Suppressor macrophage treated with lipopolysaccharide for 4 hours (primary cell): Measurements from ENCODE around the gene THRA.

Source experiments
- DNase-seq: peaks from one replicate; pipeline ENCODE4 v3.0.0-alpha.2; 2020

Gene THRA

DNA sequence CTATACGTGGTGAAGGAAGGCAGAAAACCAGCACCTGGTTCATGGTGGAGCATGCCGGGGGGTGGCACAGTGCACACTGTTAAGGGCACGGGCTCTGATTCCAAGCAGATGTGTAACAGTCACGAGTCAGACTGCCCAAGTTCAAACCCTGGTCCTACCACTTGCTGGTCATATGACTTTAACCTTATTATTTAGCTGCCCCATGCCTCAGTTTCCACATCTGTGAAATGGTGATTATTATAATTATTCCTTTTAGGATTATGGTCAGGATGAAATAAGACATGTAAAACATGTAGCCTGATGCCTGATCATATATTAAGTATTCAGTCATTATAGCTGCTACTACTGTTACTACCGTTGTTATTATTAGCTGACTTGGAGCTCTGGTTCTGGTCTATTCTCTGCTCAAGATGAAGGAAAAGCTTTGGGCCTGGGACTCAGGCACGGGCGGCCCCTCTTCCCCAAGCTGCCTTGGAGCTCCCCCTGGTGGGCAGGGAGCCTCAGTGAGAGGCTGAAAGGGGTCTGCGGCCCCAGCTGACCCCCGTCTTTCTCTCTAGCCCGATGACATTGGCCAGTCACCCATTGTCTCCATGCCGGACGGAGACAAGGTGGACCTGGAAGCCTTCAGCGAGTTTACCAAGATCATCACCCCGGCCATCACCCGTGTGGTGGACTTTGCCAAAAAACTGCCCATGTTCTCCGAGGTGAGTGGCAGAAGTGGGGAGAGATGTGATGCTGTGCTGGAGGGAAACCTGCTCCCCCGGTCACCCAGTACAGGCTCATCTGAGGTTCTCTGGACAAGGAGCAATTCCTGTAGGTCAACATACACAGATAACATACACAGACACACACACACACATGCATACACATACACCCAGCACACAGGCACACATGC lies 23.6 kb downstream of the THRA start:
- peak; percentile 68 for DNase-seq

DNA sequence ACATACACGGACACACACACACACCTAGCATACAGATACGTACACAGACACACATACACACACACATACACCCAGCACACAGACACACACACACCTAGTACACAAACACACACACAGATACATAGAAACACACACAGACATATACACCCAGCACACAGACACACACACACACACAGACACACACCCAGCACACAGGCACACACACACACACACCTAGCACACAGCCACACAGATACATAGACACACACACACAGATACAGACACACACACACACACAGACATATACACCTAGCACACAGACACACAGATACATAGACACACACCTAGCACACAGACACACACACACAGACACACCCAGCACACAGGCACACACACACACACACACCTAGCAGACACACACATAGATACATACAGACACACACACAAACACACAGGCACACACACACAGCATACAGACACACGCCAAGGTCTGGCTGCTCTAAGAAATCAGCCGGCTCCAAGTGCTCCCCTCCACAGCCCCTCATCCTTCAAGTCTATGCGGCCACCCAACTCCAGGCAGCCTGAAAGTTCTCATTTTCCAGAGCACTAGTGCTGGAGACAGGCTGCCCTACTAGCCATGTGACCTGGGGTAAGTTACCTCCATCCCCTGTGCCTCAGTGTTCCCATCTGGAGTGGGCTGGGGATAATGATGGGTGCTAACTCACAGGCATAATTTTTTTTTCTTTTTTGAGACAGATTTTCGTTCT lies 24.5 kb downstream of the THRA start:
- no peak for DNase-seq

DNA sequence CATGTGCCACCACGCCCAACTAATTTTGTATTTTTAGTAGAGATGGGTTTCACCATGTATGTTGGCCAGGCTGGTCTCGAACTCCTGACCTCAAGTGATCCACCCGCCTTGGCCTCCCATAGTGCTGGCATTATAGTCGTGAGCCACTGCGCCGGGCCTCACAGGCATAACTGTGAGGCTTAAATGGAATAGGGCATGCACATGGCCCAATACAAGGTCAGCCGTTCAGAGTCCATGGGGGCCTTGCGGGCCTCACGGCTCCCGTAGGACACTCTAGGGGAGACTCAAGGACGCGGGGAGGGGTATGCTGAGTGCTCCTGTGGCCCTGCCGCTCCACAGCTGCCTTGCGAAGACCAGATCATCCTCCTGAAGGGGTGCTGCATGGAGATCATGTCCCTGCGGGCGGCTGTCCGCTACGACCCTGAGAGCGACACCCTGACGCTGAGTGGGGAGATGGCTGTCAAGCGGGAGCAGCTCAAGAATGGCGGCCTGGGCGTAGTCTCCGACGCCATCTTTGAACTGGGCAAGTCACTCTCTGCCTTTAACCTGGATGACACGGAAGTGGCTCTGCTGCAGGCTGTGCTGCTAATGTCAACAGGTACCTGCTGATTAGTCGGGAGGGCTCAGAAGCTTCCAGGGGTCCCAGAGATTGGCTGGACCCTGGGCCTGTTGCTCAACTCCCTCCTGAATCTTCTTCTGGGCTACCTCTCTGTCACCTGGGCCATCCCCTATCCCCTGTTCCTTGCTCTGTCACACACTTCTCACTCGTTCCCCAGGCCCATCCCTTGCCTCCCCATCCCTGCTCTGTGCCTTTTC lies 25.3 kb downstream of the THRA start:
- no peak for DNase-seq

DNA sequence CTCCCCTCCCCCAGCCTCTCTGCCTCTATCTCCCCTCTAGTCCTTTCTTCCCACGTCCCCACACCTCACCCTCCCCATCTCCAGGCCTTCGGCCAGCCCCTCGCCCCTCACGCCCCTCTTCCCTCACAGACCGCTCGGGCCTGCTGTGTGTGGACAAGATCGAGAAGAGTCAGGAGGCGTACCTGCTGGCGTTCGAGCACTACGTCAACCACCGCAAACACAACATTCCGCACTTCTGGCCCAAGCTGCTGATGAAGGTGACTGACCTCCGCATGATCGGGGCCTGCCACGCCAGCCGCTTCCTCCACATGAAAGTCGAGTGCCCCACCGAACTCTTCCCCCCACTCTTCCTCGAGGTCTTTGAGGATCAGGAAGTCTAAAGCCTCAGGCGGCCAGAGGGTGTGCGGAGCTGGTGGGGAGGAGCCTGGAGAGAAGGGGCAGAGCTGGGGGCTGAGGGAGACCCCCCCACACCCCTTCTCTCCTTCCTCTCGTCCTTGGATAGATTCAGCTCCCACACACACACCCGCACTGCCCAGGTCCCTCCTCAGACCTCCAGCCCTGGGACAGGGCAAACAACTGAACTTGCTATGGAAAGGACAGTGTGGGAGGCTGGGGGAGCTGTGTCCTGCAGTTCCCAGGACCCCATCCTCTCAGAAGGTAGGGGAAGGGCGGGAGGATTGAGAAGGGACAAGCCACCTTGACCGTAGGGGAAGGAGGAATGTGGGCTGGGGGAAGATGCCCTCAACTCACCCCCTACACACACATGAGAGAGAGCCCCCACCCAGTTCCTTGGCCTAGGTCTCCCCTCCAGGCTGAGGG lies 26.5 kb downstream of the THRA start:
- no peak for DNase-seq

DNA sequence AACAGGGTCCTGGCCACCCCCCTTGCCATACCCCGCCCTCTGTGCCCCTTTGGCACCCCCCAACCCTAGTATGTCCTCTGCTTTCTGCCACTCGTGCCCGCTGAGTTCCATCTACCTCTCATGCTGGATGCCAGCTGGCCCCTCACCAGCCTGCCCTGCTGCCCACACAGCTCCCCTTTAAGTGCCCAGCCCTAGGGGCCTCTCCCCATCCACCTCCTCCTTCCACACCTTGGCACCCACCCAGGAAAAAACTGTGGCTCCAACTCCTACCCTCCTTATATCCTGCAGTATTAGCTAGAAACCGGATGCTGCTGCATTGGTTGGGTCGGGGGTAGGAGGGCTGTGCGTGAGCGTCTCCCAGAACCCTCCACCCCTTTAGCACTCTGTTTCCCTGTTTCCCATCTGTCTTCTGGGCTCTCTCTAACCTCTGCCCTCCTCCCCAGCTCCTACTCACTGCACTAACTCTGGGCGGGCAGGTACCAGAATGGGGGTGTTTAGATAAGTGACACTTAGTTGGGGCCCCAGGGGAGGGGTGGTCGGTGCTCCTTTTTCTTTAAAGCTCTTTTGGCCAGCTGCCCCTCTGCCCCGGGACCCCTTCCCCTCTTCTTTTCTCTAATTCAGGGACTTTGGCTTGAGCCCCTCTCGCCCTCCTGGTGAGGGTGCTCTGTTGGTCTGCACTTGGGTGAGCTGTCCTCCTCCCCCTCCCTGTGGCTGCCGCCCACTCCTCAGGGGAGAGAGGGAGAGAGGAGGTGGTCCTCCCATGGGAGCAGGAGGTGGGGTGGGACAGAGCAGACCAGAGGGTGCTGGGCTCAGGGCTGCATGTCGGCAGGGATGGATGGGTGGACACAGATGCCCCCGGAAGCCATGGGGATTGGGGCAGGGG lies 27.7 kb downstream of the THRA start:
- DNase-seq: no peak

DNA sequence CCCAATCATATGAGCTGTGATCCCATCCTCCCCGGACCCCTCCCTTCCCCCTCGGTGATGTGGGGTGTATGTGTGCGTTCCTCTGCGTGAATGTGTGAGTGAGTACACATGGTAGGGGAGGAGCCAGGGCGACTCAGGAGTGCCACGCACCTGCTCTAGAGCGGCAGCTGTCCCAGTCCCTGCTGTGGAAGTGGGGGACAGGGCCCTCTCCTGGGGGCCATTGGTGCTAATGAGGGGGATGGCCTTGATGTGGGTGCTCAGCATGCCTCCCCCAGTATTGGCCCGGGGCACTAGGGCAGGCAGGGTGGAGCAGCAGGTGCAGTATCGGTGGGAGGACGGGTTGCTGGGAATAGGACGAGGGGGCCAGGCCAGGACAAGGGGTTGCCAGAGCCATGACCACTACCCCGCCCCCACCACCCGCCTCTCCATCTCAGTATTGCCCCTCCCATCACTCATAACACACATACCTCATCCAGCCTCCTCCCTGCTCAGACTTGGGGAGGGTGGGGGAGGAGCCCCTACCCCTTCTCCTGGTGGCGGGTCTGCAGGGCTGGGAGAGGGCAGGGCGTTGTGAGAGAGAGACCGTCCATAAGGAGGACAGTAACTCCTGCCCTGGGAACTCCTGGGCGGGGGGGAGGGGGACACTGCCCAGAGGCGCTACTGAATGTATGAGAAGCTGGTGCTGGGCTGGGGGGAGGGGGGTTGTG lies 29.1 kb downstream of the THRA start:
- no peak for DNase-seq

DNA sequence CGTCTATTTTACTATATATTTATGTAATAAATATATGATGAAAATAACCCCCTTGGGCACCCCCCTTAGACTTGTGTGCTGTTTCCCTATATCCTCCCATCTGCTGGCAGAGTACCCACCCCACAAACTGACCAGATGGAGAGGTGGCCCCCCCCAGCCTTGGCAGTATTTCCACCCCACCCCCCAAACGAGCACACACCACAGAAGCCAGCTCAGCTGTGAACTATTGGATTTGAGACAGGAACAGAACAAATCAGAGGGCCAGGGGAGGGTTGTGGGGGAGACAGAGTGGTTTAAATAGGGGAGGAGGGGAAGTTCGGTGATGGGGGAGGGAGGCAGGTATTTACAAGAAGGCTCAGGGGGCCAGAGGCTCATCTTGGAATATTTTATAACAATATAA lies 29.8 kb downstream of the THRA start:
- no peak for DNase-seq

DNA sequence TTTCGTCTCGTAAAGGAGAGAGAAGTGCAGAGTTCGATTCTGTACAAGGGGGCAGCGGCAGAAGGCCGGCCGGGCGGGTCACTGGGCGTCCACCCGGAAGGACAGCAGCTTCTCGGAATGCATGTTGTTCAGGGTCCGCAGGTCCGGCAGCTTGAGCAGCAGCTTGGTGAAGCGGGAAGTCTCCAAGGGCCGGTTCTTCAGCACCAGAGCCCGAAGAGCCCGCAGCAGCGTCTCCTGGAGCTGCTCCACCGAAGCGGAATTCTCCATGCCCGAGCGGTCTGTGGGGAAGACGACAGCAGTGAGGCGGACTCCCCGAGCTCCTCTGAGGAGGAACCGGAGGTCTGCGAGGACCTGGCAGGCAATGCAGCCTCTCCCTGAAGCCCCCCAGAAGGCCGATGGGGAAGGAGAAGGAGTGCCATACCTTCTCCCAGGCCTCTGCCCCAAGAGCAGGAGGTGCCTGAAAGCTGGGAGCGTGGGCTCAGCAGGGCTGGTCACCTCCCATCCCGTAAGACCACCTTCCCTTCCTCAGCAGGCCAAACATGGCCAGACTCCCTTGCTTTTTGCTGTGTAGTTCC lies 30.3 kb downstream of the THRA start:
- DNase-seq: no peak

DNA sequence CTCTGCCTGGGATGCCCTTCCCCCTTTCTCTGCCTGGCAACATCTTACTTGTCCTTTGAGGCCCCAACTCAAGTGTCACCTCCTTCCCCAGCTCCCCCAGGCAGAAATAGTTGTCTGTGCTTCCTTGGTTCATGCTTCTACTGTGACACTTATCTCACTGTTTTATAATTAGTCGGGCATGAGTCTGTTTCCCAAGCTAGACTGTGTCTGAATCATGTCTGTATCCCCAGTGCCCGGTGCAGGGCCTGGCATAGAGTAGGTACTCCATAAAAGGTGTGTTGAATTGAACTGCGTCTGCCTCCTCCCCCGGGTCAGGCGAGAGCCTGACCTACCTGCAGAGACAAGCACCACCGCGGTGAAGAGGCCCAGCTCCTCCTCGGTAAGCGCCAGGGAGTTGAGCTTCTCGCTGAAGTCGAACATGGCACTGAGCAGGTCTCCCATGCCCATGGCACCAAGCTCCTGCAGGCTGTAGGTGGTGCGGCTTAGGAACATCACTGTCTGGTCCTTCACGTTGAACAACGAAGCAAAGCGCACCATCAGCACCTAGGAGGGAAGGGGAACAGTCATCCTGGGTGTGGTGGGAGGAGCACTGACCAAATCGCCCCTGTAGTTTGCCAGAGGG lies 30.9 kb downstream of the THRA start:
- no peak for DNase-seq

DNA sequence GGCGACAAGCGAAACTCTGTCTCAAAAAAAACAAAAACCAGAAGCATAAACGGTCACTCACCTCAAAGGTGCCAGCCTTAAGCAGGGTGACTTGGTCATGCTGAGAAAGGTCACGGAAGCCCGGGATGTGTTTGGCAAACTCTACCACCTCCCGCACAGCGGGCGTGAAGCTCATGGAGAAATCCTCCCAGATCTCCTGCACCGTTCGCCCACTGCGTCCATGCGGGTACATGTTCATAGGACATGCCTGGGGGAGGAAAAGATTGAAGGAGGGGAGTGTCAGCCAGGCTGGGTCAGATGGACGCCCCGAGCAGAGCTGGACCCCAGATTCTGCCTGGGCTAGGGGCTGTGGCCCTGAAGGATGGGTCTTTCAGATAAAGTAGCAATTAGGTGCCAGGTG lies 32.1 kb downstream of the THRA start:
- no peak for DNase-seq

DNA sequence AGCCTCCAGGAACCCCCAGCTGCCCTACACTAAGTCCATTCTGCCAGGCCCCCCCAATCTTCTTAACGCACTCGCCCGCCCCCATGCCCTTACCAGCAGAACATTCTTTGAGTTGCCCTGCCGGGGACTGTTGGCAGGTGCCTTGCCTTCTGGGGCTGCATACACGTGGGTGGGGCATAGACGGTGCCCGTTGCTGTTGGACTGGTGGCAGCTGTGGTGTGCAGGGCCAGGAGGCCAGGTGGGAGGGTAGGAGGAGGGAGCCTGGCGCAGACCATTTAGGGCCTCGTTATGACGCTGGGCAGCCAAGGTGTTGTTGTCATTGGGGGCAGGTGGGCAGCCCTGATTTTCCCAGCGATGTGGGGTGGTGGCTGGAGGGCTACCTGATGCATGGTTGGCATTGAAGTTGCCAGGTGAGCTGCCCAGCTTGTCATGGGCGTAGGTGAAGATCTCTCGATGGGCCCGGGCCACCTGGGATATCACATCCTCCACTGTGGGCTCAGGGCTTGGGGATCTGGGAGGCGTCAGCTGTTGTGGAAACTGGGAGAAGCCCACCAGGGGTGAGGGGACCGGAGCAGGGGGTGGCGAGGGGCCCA lies 32.7 kb downstream of the THRA start:
- DNase-seq: no peak

DNA sequence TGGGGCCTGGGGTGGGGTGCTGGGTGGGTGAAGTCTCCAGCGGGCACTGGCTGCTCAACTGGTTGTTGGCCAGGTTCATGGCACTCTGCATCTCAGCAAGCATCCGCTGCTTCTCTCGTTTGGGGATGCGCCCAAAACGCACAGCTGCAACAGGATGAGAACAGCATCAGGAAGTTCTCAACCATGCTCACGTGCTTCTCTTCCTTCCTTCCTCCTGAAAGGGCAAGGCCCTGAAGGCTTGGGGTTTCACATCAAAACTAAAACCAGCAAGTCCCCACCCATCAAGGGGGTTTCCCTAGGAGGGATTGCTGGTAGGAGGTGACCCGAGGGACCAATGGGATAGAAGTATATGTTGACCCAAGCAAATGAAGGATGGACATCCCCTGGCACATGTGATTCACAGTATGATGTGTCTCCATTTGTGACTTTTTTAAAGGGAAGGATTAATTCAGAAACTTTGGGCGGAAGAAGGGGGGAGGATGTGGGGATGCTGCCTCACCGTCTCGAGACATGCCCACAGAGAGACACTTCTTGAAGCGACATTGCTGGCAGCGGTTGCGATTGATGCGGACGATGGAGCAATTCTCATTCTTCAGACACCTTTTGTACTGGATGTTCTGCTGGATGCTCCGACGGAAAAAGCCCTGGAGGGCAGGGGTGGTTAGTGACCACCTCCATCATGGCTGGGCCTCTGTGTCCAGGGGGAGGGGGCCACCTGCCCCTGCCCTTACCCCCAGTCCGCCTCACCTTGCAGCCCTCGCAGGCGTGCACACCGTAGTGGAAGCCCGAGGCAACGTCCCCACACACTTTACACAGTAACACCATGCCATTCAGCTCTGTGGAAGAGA lies 33.4 kb downstream of the THRA start:
- DNase-seq: peak; percentile 99

DNA sequence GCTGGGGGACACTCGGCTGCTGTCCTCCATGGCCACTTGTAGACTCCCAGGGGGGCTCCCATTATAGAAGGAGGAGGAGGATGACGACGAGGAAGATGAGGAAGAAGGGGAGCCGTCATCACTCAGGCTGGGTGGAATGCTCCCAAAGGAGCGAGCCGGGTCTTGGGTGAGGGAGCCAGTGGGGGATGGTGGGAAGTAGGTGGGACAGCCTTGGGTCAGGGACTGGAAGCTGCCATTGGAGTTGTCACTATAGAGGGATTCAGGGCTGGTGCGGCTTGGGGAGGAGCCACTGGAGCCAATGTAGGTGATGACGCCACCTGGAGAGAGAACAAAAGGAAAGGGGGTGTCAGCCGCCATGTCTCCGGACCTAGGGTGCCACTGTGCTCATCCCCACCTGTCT lies 34.3 kb downstream of the THRA start:
- no peak for DNase-seq

DNA sequence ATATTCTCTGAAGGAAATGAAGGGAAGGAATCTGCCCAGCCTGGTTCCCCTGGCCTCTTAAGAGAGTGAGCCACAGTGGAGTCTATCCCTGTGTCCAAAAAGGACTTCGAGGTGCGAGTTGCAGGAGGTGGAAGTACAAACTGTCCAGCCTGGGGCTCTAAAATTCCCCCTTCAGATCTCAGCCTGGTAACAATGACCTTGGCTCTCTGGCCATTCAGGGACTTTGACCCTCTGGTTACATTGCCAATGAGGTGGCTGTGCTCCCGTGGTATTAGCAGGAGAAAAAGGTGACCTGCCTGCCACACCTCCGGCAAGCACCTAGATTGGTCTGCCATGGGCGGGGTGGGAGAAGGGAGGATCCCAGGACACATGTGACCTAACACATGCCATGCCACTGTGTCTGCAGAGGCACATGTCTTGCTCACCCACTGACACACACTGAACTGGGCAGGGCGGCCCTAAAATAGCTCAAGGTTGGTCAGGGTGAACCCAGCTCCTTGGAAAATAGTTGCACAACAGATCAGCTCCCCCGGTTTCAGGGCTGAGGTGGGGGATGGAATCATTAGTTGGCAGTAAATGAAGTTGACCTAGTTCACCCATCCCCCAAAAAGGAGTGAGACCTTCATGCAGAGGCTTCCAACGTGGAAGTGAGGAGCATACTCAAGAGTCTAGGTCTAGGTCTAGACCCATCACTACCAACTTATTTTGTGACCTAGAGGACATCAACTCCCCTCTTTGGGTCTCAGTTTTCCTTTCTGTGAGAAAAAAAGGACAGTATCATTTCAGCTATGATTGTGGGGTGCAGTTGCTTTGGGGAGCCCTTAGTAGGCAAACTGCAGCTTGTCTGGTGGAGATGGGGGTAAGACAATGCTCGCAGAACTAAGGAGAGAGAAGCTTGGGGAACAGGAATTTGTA lies 35.4 kb downstream of the THRA start:
- peak; percentile 43 for DNase-seq

DNA sequence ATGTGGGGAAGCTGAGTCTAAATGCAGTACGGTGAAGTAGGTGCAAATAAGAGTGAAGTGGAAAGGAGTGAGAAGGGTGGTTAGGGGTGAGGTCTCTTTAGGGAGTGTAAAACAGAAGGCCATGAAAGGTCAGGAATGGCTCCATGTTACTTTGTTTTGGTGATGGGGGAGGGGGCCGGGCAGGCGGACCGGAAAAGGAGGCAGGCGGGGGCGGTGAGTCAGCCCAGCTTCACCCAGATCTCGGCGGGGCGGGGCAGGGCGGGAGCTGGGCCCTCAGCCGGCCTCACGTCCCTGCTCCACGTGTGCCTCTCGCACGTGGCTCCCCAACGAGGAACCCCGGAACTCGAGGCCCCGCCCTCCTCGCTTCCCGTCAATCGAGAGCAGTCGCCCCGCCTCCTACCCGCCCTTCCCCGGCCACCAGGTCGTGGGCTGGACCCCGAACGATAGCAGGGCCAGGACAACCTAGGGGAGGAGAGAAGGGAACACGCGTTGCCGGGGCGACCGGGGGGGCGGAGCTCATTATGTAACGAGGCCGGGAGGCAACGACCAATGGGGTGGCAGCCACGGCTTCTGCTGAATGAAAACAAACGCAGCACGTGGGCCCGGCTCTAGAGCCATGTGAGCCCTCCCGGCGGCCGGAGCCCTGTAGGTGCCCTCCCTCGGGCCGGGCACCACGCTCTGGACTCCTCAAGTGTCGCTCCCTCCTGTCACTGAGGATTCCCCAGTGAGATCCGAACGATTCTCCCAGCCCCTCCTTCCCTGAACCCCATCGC lies 36.3 kb downstream of the THRA start:
- peak; percentile 98 for DNase-seq

DNA sequence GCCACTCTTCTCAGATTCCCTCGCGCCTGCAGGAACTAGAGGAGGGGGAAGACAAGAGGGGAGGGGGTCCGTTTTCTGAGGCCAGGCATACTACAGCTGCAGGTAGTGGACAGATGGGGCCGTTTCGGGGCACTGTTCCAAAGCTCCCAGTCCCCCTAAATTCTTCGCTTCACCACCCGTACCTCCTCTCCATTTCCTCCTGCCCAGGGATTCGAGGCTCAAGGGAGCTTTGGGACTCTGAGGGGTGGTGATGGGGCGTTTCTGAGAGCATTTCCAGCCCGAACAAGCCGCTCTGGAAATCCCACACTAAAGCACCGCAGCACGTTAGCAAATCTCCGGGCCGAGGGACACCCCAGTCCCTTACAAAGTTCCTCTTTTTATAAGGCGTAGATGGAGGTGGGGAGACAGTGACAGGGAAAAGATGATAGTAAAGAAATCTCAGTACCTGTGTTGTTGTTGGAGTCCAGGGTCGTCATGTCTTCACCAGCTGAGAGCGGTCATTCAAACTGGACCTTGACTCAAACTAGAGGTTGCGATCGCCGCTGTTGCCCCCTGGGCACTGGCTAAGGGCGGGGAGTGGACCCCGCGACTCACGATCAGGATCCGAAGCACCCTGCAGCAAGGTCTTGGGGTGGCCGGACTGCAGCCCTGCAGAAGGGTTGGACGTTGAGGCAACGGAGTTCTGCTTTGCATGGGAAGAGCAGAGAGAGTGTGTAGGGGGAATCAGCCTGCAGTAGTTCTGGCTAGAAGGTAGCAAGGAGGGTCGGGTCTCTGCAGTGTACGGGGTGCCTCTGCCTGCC lies 37.1 kb downstream of the THRA start:
- peak; percentile 81 for DNase-seq
